H1 (cell line): Measurements from ENCODE around the gene WDR91. TPM values are rescaled to one million over a fixed set of nuclear protein-coding genes. Genes with fewer than 3 reads are reported as not detected.

ENCODE experiments used
- CTCF ChIA-PET: fragments of 300-600 bp; sonication (Branson Sonifier 250); formaldehyde crosslinking; loops from one replicate; lab custom pipeline; 2021; ENCODE audit not compliant: partially characterized antibody; lab: Charles Lee
- POLR2A ChIA-PET: fragments of 300-600 bp; sonication (Branson Sonifier 250); formaldehyde crosslinking; loops from one replicate; lab custom pipeline; 2021; ENCODE audit warnings: inconsistent platforms; ENCODE audit not compliant: partially characterized antibody; lab: Charles Lee
- DNase-seq, 2 experiments: peaks; one replicate each; pipeline versions ENCODE4 v3.0.0 to v3.0.0-alpha.2; 2010 to 2022; ENCODE audit warnings: low spot score in 2 of 2, low read depth in 1 of 2, mixed read lengths in 1 of 2
- FAIRE-seq: peaks from 2 replicates; lab custom pipeline; 2011; peaks lifted over from hg19 to GRCh38; lab: Jason Lieb, UNC
- H2AFZ ChIP-seq: 2 replicates; pipeline ENCODE4 v1.8.1; 2012; ENCODE audit warnings: low read length, inconsistent platforms
- H2AK5ac ChIP-seq: 2 replicates; pipeline ENCODE4 v1.6.1; 2013; ENCODE audit warnings: low read depth, low read length
- H2BK120ac ChIP-seq: replicated peaks from 2 replicates; pipeline ENCODE3; 2013; ENCODE audit warnings: low read depth, low read length, inconsistent platforms
- H2BK12ac ChIP-seq: 2 replicates; pipeline ENCODE4 v1.6.1; 2013; ENCODE audit warnings: low read depth, low read length
- H2BK15ac ChIP-seq: 2 replicates; pipeline ENCODE4 v1.6.1; 2013; ENCODE audit warnings: low read length
- H2BK20ac ChIP-seq: 2 replicates; pipeline ENCODE4 v1.6.1; 2013; ENCODE audit warnings: low read length
- H2BK5ac ChIP-seq: 2 replicates; pipeline ENCODE4 v1.6.1; 2013; ENCODE audit warnings: low read depth, low read length
- H3K14ac ChIP-seq: 2 replicates; pipeline ENCODE4 v1.6.1; 2013; ENCODE audit warnings: inconsistent platforms; ENCODE audit not compliant: insufficient read length
- H3K18ac ChIP-seq: 2 replicates; pipeline ENCODE4 v1.6.1; 2013; ENCODE audit warnings: low read length; ENCODE audit errors: extremely low read depth
- H3K23ac ChIP-seq: 2 replicates; pipeline ENCODE4 v1.6.1; 2013; ENCODE audit warnings: inconsistent platforms; ENCODE audit not compliant: insufficient read length
- H3K23me2 ChIP-seq: 2 replicates; pipeline ENCODE4 v1.6.1; 2013; ENCODE audit warnings: low read depth, low read length
- H3K27ac ChIP-seq: 2 replicates; pipeline ENCODE4 v1.6.1; 2011; ENCODE audit warnings: low read depth, low read length, inconsistent platforms
- H3K27me3 ChIP-seq, 4 experiments: replicated peaks in 1 of 4; 1 replicate in 1 of 4; 2 replicates in 3 of 4; pipeline versions ENCODE4 v1.6.1 to v1.8.1; 2011 to 2013; ENCODE audit warnings: low read length in 3 of 4, mild to moderate bottlenecking in 3 of 4, inconsistent platforms in 2 of 4, mixed read lengths in 2 of 4, moderate library complexity in 1 of 4; ENCODE audit not compliant: control insufficient read depth in 3 of 4, insufficient read depth in 3 of 4; ENCODE audit errors: extremely low read depth in 1 of 4
- H3K36me3 ChIP-seq, 4 experiments: 2 replicates each; pipeline versions ENCODE4 v1.6.1 to v1.8.1; 2011 to 2013; ENCODE audit warnings: mild to moderate bottlenecking in 4 of 4, low read length in 3 of 4, moderate library complexity in 2 of 4, control low read depth in 1 of 4, inconsistent platforms in 1 of 4; ENCODE audit not compliant: insufficient read depth in 4 of 4, control insufficient read depth in 2 of 4
- H3K4ac ChIP-seq: replicated peaks from 2 replicates; pipeline ENCODE3; 2013; ENCODE audit warnings: low read length, low read depth, mixed read lengths, inconsistent platforms; ENCODE audit not compliant: insufficient read length
- H3K4me1 ChIP-seq, 4 experiments: replicated peaks in 1 of 4; 1 replicate in 1 of 4; 2 replicates in 3 of 4; pipeline versions ENCODE4 v1.6.1 to v1.8.1; 2011 to 2013; ENCODE audit warnings: low read length in 3 of 4, inconsistent platforms in 2 of 4, mixed read lengths in 1 of 4; ENCODE audit not compliant: insufficient read depth in 4 of 4, control insufficient read depth in 3 of 4
- H3K4me2 ChIP-seq, 2 experiments: 2 replicates each; pipeline versions ENCODE4 v1.6.1 to v1.8.1; 2011 to 2013; ENCODE audit warnings: low read depth in 2 of 2, low read length in 2 of 2, control low read depth in 1 of 2, inconsistent platforms in 1 of 2, mild to moderate bottlenecking in 1 of 2; ENCODE audit not compliant: insufficient read depth in 1 of 2
- H3K4me3 ChIP-seq, 4 experiments: fragments of 200-600, 300-600 bp in 1 of 4; sonication (generic), shearing (Covaris generic), sonication (Bioruptor Twin) in 1 of 4; 2 replicates each; pipeline versions ENCODE4 v1.5.1 to v1.8.1; 2011 to 2016; ENCODE audit warnings: low read length in 4 of 4, low read depth in 3 of 4, control low read depth in 2 of 4, inconsistent platforms in 2 of 4, mild to moderate bottlenecking in 2 of 4, mixed read lengths in 1 of 4, moderate library complexity in 1 of 4; ENCODE audit not compliant: insufficient read depth in 2 of 4; ENCODE audit errors: extremely low read depth in 1 of 4
- H3K56ac ChIP-seq: replicated peaks from 2 replicates; pipeline ENCODE3; 2013; ENCODE audit warnings: low read depth, mild to moderate bottlenecking, mixed read lengths, low read length, inconsistent platforms; ENCODE audit not compliant: insufficient read length
- H3K79me1 ChIP-seq: 2 replicates; pipeline ENCODE4 v1.6.1; 2013; ENCODE audit warnings: low read depth, low read length, control low read depth
- H3K79me2 ChIP-seq, 2 experiments: 2 replicates each; pipeline versions ENCODE4 v1.6.1 to v1.8.1; 2012 to 2013; ENCODE audit warnings: low read length in 2 of 2, mild to moderate bottlenecking in 2 of 2, inconsistent platforms in 1 of 2; ENCODE audit not compliant: insufficient read depth in 2 of 2, control insufficient read depth in 1 of 2
- H3K9ac ChIP-seq, 4 experiments: replicated peaks in 1 of 4; 1 replicate in 1 of 4; 2 replicates in 3 of 4; pipeline versions ENCODE4 v1.6.1 to v1.8.1; 2011 to 2013; ENCODE audit warnings: low read depth in 3 of 4, low read length in 3 of 4, control low read depth in 2 of 4, mild to moderate bottlenecking in 2 of 4, moderate library complexity in 2 of 4, inconsistent platforms in 1 of 4; ENCODE audit errors: extremely low read depth in 1 of 4
- H3K9me3 ChIP-seq, 2 experiments: 2 replicates each; pipeline versions ENCODE4 v1.6.1 to v1.8.1; 2012 to 2013; ENCODE audit warnings: mild to moderate bottlenecking in 2 of 2, moderate library complexity in 2 of 2, control low read depth in 1 of 2, inconsistent platforms in 1 of 2, low read depth in 1 of 2, low read length in 1 of 2, mixed read lengths in 1 of 2; ENCODE audit not compliant: insufficient read depth in 2 of 2
- H4K20me1 ChIP-seq, 2 experiments: replicated peaks in 1 of 2; 2 replicates each; pipeline versions ENCODE3 to v1.8.1; 2011 to 2013; ENCODE audit warnings: inconsistent platforms in 2 of 2, low read length in 2 of 2, mild to moderate bottlenecking in 1 of 2; ENCODE audit not compliant: insufficient read depth in 2 of 2, control insufficient read depth in 1 of 2
- H4K5ac ChIP-seq: 2 replicates; pipeline ENCODE4 v1.6.1; 2013; ENCODE audit warnings: low read length, low read depth, mixed read lengths, inconsistent platforms; ENCODE audit not compliant: insufficient read length
- H4K8ac ChIP-seq: 2 replicates; pipeline ENCODE4 v1.8.0; 2013; ENCODE audit warnings: mild to moderate bottlenecking, moderate library complexity, low read length, inconsistent platforms; ENCODE audit not compliant: insufficient read depth; ENCODE audit errors: extremely low read depth
- H4K91ac ChIP-seq: replicated peaks from 2 replicates; pipeline ENCODE3; 2013; ENCODE audit warnings: low read length, mixed read lengths, inconsistent platforms; ENCODE audit not compliant: insufficient read length
- EP300 ChIP-seq, 2 experiments: IDR thresholded peaks; 1 replicate in 1 of 2; 2 replicates in 1 of 2; pipeline ENCODE4 v1.6.1; 2011 to 2012; ENCODE audit warnings: low read depth in 2 of 2, low read length in 2 of 2, mild to moderate bottlenecking in 2 of 2, borderline replicate concordance in 1 of 2, inconsistent platforms in 1 of 2, moderate library complexity in 1 of 2
- POLR2A ChIP-seq, 2 experiments: IDR thresholded peaks; 1 replicate in 1 of 2; 2 replicates in 1 of 2; pipeline ENCODE4 v1.6.1; 2011; ENCODE audit warnings: low read depth in 2 of 2, low read length in 2 of 2, mild to moderate bottlenecking in 2 of 2; ENCODE audit errors: control extremely low read depth in 1 of 2
- RAD21 ChIP-seq, 2 experiments: IDR thresholded peaks in 1 of 2; conservative IDR thresholded peaks in 1 of 2; 2 replicates each; pipeline ENCODE4 v1.6.1; 2011; ENCODE audit warnings: low read depth in 2 of 2, low read length in 2 of 2, improper control_type of control experiment in 1 of 2, inconsistent platforms in 1 of 2, mild to moderate bottlenecking in 1 of 2, moderate library complexity in 1 of 2
- RBBP5 ChIP-seq: IDR thresholded peaks from 2 replicates; pipeline ENCODE4 v1.7.1; 2012; ENCODE audit warnings: low read depth, mild to moderate bottlenecking, inconsistent platforms, low read length, moderate library complexity, borderline replicate concordance
- SP2 ChIP-seq: IDR thresholded peaks from 2 replicates; pipeline ENCODE4 v1.6.1; 2012; ENCODE audit warnings: mild to moderate bottlenecking, low read length, inconsistent platforms
- SP4 ChIP-seq: IDR thresholded peaks from 2 replicates; pipeline ENCODE4 v1.6.1; 2012; ENCODE audit warnings: low read length, inconsistent platforms
- TCF12 ChIP-seq: IDR thresholded peaks from 2 replicates; pipeline ENCODE4 v1.6.1; 2011; ENCODE audit warnings: low read depth, mild to moderate bottlenecking, low read length
- TEAD4 ChIP-seq: IDR thresholded peaks from 2 replicates; pipeline ENCODE4 v1.6.1; 2012; ENCODE audit warnings: low read depth, low read length, inconsistent platforms, mixed read lengths
- ZNF274 ChIP-seq: IDR thresholded peaks from 2 replicates; pipeline ENCODE4 v1.7.0; 2012; ENCODE audit warnings: low read length, borderline replicate concordance; ENCODE audit errors: extremely low read depth
- WGBS, 2 experiments: shearing (Covaris generic) in 1 of 2; methylation state at CpG; one replicate each; pipeline versions ENCODE4 v1.1.6 to v1.1.7; 2013 to 2015; ENCODE audit warnings: low lambda C conversion rate in 2 of 2, mixed read lengths in 2 of 2, inconsistent platforms in 1 of 2, low coverage in 1 of 2, missing lambda C conversion rate in 1 of 2; ENCODE audit not compliant: insufficient replicate concordance in 2 of 2, insufficient coverage in 1 of 2, insufficient read length in 1 of 2; ENCODE audit errors: extremely low coverage in 1 of 2, missing lambda C conversion rate in 1 of 2; 5-methylcytosine and 5-hydroxymethylcytosine counted together
- polyA plus RNA-seq, 7 experiments: library from polyadenylated mRNA; depleted of rRNA in 3 of 7; stranded (reverse) in 5 of 7; unstranded in 2 of 7; fragments of >200 nt in 5 of 7; fragments of 200-250 nt in 2 of 7; gene quantifications; 1 replicate in 5 of 7; 2 replicates in 1 of 7; 4 replicates in 1 of 7; pipeline versions ENCODE4 v1.2.1 to v1.2.3, GENCODE V29; 2011 to 2013; ENCODE audit warnings: missing spikeins in 2 of 7, mixed read lengths in 2 of 7
- total RNA-seq: library from RNA; stranded (reverse); fragmentation: NEBNext Ultra II Directional; extraction: Animal tissue kit (Norgen Biotek cat#: 25700); gene quantifications from 2 replicates; pipeline ENCODE4 v1.2.1, GENCODE V29; 2021
- TF ChIP-seq, protein P1 (sequence below): IDR thresholded peaks from 2 replicates; pipeline ENCODE4 v1.6.1; 2011; ENCODE audit warnings: low read length, improper control_type of control experiment
- TF ChIP-seq, protein P2 (sequence below), 3 experiments: IDR thresholded peaks; 1 replicate in 2 of 3; 2 replicates in 1 of 3; pipeline versions ENCODE4 v1.5.1 to v1.6.1; 2011; ENCODE audit warnings: low read length in 3 of 3, mild to moderate bottlenecking in 3 of 3, inconsistent platforms in 2 of 3, low read depth in 1 of 3, moderate library complexity in 1 of 3; ENCODE audit not compliant: insufficient read depth in 1 of 3; ENCODE audit errors: control extremely low read depth in 1 of 3

WDR91 gene
- total and polyA plus RNA-seq, 2 of the 8 experiments (the other 6 are each of a cell fraction or from before 2014, with no cell fraction given): 8.2 to 14.7 TPM

DNA sequence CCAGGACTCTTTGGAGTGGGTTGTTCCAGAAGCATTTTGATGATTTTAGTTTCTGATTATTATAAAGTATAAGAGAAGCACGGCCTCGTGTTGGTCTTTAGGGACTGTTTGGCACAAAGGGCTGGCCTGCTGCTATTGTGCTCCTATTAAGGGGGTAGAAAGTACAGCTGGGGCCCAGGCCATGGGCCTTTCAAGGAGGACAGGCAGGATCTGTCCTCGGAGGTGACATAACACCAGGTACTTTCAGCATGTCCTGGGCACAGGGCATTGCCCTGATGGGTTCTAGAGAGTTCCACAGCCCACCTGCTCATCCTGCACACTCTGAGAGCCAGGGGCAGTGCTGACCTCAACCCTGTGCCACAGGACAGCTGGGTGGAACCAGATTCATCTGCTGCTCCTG is 47.3 kb upstream of the WDR91 start:
- no peak overlapping the region for H3K27ac ChIP-seq
- no peak overlapping the region for H4K91ac ChIP-seq
- H3K4me1 ChIP-seq: peaks cover 0 to 5% (median 4%) of the 10 kb centered on the region in 4 experiments; a peak in 4 of 7 replicates
- WGBS, 2 experiments: 82% methylated on average over 3 of the region's 3 CpGs; no CpG with 5 or more reads in 1 of the 2 experiments
- no peak overlapping the region for H3K56ac ChIP-seq
- H3K27me3 ChIP-seq: no peaks in the 10 kb centered on the region
- H3K79me2 ChIP-seq: no peaks in the 10 kb centered on the region
- CTCF ChIA-PET: interaction anchor here (1.2 to 6.9 kb wide), 3 partner anchors 11 to 22 kb away, joined by 3 to 53 read pairs (median 5); no protein-coding TSS in a partner anchor
- no peak overlapping the region for H3K9ac ChIP-seq
- no peak overlapping the region for H2BK12ac ChIP-seq
- FAIRE-seq (no peak), DNase-seq (no peak)
- H2BK20ac ChIP-seq: no peak overlapping the region
- H3K14ac ChIP-seq: no peak overlapping the region
- no peak overlapping the region for H2BK15ac ChIP-seq
- H3K9me3 ChIP-seq: no peaks in the 10 kb centered on the region
- no peak overlapping the region for H2BK120ac ChIP-seq
- H3K4me3 ChIP-seq: no peak overlapping the region
- no peaks in the 10 kb centered on the region for H3K79me1 ChIP-seq
- no peaks in the 10 kb centered on the region for H4K20me1 ChIP-seq
- no peak overlapping the region for H2AFZ ChIP-seq
- no peak overlapping the region for H3K23ac ChIP-seq
- no peaks in the 10 kb centered on the region for H3K23me2 ChIP-seq
- H3K4ac ChIP-seq: no peak overlapping the region
- H3K4me2 ChIP-seq: no peak overlapping the region
- H3K36me3 ChIP-seq: no peaks in the 10 kb centered on the region
- H2AK5ac ChIP-seq: no peak overlapping the region
- no peak overlapping the region for H4K8ac ChIP-seq
- no peak overlapping the region for H4K5ac ChIP-seq
- no peak overlapping the region for H2BK5ac ChIP-seq
- TF ChIP-seq POLR2A (IDR thresholded peaks at IDR 0.05; ENCODE audit: control extremely low read depth in 1 of 2, low read depth in 2 of 2, low read length in 2 of 2): no peak
- no peak for TF ChIP-seq SP2
- TF ChIP-seq, protein P1, sequence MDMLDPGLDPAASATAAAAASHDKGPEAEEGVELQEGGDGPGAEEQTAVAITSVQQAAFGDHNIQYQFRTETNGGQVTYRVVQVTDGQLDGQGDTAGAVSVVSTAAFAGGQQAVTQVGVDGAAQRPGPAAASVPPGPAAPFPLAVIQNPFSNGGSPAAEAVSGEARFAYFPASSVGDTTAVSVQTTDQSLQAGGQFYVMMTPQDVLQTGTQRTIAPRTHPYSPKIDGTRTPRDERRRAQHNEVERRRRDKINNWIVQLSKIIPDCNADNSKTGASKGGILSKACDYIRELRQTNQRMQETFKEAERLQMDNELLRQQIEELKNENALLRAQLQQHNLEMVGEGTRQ: no peak
- TF ChIP-seq ZNF274: no peak
- TF ChIP-seq TEAD4: no peak
- TF ChIP-seq RAD21 (IDR thresholded peaks at IDR 0.05 in 1 of 2, conservative IDR thresholded peaks at IDR 0.05 in 1 of 2; ENCODE audit: low read depth in 2 of 2, low read length in 2 of 2): no peak
- TF ChIP-seq EP300 (IDR thresholded peaks at IDR 0.05; ENCODE audit: borderline replicate concordance in 1 of 2, low read depth in 2 of 2, low read length in 2 of 2): no peak
- TF ChIP-seq SP4: no peak
- TF ChIP-seq, protein P2, sequence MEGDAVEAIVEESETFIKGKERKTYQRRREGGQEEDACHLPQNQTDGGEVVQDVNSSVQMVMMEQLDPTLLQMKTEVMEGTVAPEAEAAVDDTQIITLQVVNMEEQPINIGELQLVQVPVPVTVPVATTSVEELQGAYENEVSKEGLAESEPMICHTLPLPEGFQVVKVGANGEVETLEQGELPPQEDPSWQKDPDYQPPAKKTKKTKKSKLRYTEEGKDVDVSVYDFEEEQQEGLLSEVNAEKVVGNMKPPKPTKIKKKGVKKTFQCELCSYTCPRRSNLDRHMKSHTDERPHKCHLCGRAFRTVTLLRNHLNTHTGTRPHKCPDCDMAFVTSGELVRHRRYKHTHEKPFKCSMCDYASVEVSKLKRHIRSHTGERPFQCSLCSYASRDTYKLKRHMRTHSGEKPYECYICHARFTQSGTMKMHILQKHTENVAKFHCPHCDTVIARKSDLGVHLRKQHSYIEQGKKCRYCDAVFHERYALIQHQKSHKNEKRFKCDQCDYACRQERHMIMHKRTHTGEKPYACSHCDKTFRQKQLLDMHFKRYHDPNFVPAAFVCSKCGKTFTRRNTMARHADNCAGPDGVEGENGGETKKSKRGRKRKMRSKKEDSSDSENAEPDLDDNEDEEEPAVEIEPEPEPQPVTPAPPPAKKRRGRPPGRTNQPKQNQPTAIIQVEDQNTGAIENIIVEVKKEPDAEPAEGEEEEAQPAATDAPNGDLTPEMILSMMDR (IDR thresholded peaks at IDR 0.05; ENCODE audit: control extremely low read depth in 1 of 3, insufficient read depth in 1 of 3, low read depth in 1 of 3, low read length in 3 of 3): no peak
- TF ChIP-seq TCF12: no peak
- no peak for TF ChIP-seq RBBP5
- H3K18ac ChIP-seq: no peak overlapping the region
- POLR2A ChIA-PET: no interaction called here
